ENCODE measurements around the gene PRIMPOL.
"Not testable (repeated sequence)": the region's sequence is repeated elsewhere in the genome, so short reads cannot be mapped to it uniquely, and the experiment has no call there.

Gene PRIMPOL

GRCh38 chr4:184697956-184698355, 48.4 kb downstream of the PRIMPOL start:
- FAIRE-seq (no peak), DNase-seq (ENCODE audit: extremely low spot score, insufficient read length, low read depth) (no peak)

- no peak for DNase-seq (ENCODE audit: extremely low spot score, insufficient read length, low read depth)
- FAIRE-seq = no peak
These were observed 50.4 kb downstream of the PRIMPOL start for GRCh38 chr4:184699941-184700340.

GRCh38 chr4:184702114-184702513, 52.6 kb downstream of the PRIMPOL start:
- DNase-seq (ENCODE audit: extremely low spot score, insufficient read length, low read depth) (no peak), FAIRE-seq (no peak)

GRCh38 chr4:184705692-184706091, 56.2 kb downstream of the PRIMPOL start:
- peak; percentile 5 for FAIRE-seq
- no peak for DNase-seq (ENCODE audit: extremely low spot score, insufficient read length, low read depth)

- DNase-seq (ENCODE audit: extremely low spot score, insufficient read length, low read depth) (no peak), FAIRE-seq (no peak)
These were observed 56.9 kb downstream of the PRIMPOL start for GRCh38 chr4:184706453-184706852.

GRCh38 chr4:184712322-184712721, 62.8 kb downstream of the PRIMPOL start:
- FAIRE-seq = no peak
- no peak for DNase-seq (ENCODE audit: extremely low spot score, insufficient read length, low read depth)

GRCh38 chr4:184713887-184714286, 64.3 kb downstream of the PRIMPOL start:
- no peak for DNase-seq (ENCODE audit: extremely low spot score, insufficient read length, low read depth)
- FAIRE-seq = no peak

GRCh38 chr4:184715526-184715925, 66.0 kb downstream of the PRIMPOL start:
- DNase-seq (ENCODE audit: extremely low spot score, insufficient read length, low read depth) (no peak), FAIRE-seq (no peak)

- FAIRE-seq = no peak
These were observed 69.9 kb downstream of the PRIMPOL start for GRCh38 chr4:184719407-184719806.

GRCh38 chr4:184721254-184721653, 71.7 kb downstream of the PRIMPOL start:
- DNase-seq (ENCODE audit: extremely low spot score, insufficient read length, low read depth) (no peak), FAIRE-seq (no peak)

More at GRCh38 chr4:184719407-184719806, 69.9 kb downstream of the PRIMPOL start:
- no peak for DNase-seq (ENCODE audit: extremely low spot score, insufficient read length, low read depth)

GRCh38 chr4:184722798-184723197, 73.3 kb downstream of the PRIMPOL start:
- DNase-seq (ENCODE audit: extremely low spot score, insufficient read length, low read depth) (no peak), FAIRE-seq (no peak)

- DNase-seq (ENCODE audit: extremely low spot score, insufficient read length, low read depth) (no peak), FAIRE-seq (no peak)
These were observed 77.9 kb downstream of the PRIMPOL start for GRCh38 chr4:184727430-184727829.

- no peak for DNase-seq (ENCODE audit: extremely low spot score, insufficient read length, low read depth)
- FAIRE-seq = no peak
These were observed 79.3 kb downstream of the PRIMPOL start for GRCh38 chr4:184728858-184729257.

- FAIRE-seq = no peak
- no peak for DNase-seq (ENCODE audit: extremely low spot score, insufficient read length, low read depth)
These were observed 80.4 kb downstream of the PRIMPOL start for GRCh38 chr4:184729946-184730345.

GRCh38 chr4:184731056-184731455, 81.5 kb downstream of the PRIMPOL start:
- FAIRE-seq = no peak
- no peak for DNase-seq (ENCODE audit: extremely low spot score, insufficient read length, low read depth)

GRCh38 chr4:184732126-184732525, 82.6 kb downstream of the PRIMPOL start:
- DNase-seq (ENCODE audit: extremely low spot score, insufficient read length, low read depth) = no peak

GRCh38 chr4:184733654-184734524, 84.4 kb downstream of the PRIMPOL start, which contains the start of gene CENPU:
CENPU (minus strand) TSS chr4:184734096; CDS start chr4:184734062, 34 bp downstream.
- DNase-seq (ENCODE audit: extremely low spot score, insufficient read length, low read depth) (peak; percentile 99), FAIRE-seq (peak; percentile 97)

More at GRCh38 chr4:184732126-184732525, 82.6 kb downstream of the PRIMPOL start:
- peak; percentile 9 for FAIRE-seq

- no peak for DNase-seq (ENCODE audit: extremely low spot score, insufficient read length, low read depth)
- FAIRE-seq = no peak
These were observed 85.2 kb downstream of the PRIMPOL start for GRCh38 chr4:184734758-184735157.

- not testable (repeated sequence) for DNase-seq (ENCODE audit: extremely low spot score, insufficient read length, low read depth); FAIRE-seq
These were observed 90.0 kb downstream of the PRIMPOL start for GRCh38 chr4:184739575-184739974.

- FAIRE-seq (no peak), DNase-seq (ENCODE audit: extremely low spot score, insufficient read length, low read depth) (no peak)
These were observed 91.4 kb downstream of the PRIMPOL start for GRCh38 chr4:184740980-184741391.

GRCh38 chr4:184741651-184742050, 92.1 kb downstream of the PRIMPOL start:
- DNase-seq (ENCODE audit: extremely low spot score, insufficient read length, low read depth); FAIRE-seq: not testable (repeated sequence)
